Kidney capillary endothelial cell (primary cell): Measurements from ENCODE around the gene PLA2G2D.
"Not testable (repeated sequence)": the region's sequence is repeated elsewhere in the genome, so short reads cannot be mapped to it uniquely, and the experiment has no call there.

ENCODE experiments used
- DNase-seq: peaks from one replicate; pipeline ENCODE4 v3.0.0-alpha.2; 2018; ENCODE audit warnings: low spot score

The PLA2G2D gene

GRCh38 chr1:20142001-20142710 is 22.8 kb upstream of the PLA2G2D start:
- DNase-seq: no peak

GRCh38 chr1:20141466-20141865 is 22.1 kb upstream of the PLA2G2D start:
- DNase-seq: no peak

- no peak for DNase-seq
These were observed 21.7 kb upstream of the PLA2G2D start for GRCh38 chr1:20141001-20141400.

GRCh38 chr1:20139776-20140612 is 20.7 kb upstream of the PLA2G2D start:
- DNase-seq: no peak

- no peak for DNase-seq
These were observed 19.7 kb upstream of the PLA2G2D start, which contains the start of gene PLA2G2F for GRCh38 chr1:20138961-20139550. PLA2G2F (plus strand) TSS chr1:20139323; CDS start chr1:20139428, 105 bp downstream.

GRCh38 chr1:20138346-20138745 is 19.0 kb upstream of the PLA2G2D start:
- no peak for DNase-seq

- DNase-seq: no peak
These were observed 18.3 kb upstream of the PLA2G2D start for GRCh38 chr1:20137604-20138003.

GRCh38 chr1:20137055-20137454 is 17.7 kb upstream of the PLA2G2D start:
- DNase-seq: no peak

- no peak for DNase-seq
These were observed 16.9 kb upstream of the PLA2G2D start for GRCh38 chr1:20136249-20136648.

GRCh38 chr1:20134995-20135394 is 15.7 kb upstream of the PLA2G2D start:
- no peak for DNase-seq

GRCh38 chr1:20130518-20130917 is 11.2 kb upstream of the PLA2G2D start:
- not testable (repeated sequence) for DNase-seq

- DNase-seq: no peak
These were observed 7.6 kb upstream of the PLA2G2D start for GRCh38 chr1:20126806-20127440.

GRCh38 chr1:20126041-20126805 is 6.9 kb upstream of the PLA2G2D start:
- no peak for DNase-seq

GRCh38 chr1:20125100-20125499 is 5.8 kb upstream of the PLA2G2D start:
- DNase-seq: no peak

GRCh38 chr1:20124456-20125057 is 5.2 kb upstream of the PLA2G2D start:
- DNase-seq: peak; percentile 61

- no peak for DNase-seq
These were observed 4.6 kb upstream of the PLA2G2D start for GRCh38 chr1:20123722-20124455.

- no peak for DNase-seq
These were observed 1.5 kb upstream of the PLA2G2D start for GRCh38 chr1:20120796-20121195.

- DNase-seq: no peak
These were observed 2.1 kb downstream of the PLA2G2D start for GRCh38 chr1:20117236-20117635.

GRCh38 chr1:20115916-20116315 is 3.4 kb downstream of the PLA2G2D start:
- no peak for DNase-seq

GRCh38 chr1:20115479-20115878 is 3.9 kb downstream of the PLA2G2D start:
- no peak for DNase-seq
